HG03457 (cell line): ENCODE measurements around the gene ZNF791.
"Not testable (repeated sequence)": the region's sequence is repeated elsewhere in the genome, so short reads cannot be mapped to it uniquely, and the experiment has no call there.

Source experiments
- ATAC-seq: cut with Tn5 transposase; IDR thresholded peaks from one replicate; pipeline ENCODE4 v1.9.1; 2021; ENCODE audit warnings: moderate number of reproducible peaks; ENCODE audit not compliant: unreplicated experiment

Gene ZNF791

DNA sequence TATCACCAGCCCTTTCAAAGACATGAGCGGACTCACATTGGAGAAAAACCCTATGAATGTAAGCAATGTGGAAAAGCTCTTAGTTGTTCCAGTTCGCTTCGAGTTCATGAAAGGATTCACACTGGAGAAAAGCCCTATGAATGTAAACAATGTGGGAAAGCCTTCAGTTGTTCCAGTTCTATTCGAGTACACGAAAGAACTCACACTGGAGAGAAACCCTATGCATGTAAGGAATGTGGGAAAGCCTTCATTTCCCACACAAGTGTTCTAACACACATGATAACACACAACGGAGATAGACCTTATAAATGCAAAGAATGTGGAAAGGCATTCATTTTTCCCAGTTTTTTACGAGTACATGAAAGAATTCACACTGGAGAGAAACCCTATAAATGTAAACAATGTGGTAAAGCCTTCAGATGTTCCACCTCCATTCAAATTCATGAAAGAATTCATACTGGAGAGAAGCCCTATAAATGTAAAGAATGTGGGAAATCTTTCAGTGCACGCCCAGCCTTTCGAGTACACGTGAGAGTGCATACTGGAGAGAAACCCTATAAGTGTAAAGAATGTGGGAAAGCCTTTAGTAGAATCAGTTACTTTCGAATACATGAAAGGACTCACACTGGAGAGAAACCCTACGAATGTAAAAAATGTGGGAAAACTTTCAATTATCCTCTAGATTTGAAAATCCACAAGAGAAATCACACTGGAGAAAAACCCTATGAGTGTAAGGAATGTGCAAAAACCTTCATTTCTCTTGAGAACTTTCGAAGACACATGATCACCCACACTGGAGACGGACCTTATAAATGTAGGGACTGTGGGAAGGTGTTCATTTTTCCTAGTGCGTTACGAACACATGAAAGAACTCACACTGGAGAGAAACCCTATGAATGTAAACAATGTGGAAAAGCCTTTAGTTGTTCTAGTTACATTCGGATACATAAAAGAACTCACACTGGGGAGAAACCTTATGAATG lies 17.6 kb downstream of the ZNF791 start:
- ATAC-seq: no peak

DNA sequence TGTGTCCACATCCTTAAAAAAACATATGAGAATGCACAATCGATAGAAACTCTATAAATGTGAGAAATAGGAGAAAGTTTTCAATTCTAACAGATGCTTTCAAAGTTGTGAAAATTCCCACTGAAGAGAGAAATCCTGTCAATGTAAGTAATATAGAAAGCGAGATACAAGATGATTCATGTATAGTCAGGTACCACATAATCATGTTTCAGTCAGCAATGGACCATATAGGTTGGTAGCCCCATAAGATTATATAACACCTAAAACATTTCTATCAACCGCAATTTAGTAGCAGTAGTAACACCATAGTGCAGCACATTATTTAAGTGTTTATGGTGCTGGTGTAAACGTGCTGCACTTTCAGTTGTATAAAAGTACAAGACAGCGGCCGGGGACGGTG lies 18.5 kb downstream of the ZNF791 start:
- ATAC-seq: no peak

DNA sequence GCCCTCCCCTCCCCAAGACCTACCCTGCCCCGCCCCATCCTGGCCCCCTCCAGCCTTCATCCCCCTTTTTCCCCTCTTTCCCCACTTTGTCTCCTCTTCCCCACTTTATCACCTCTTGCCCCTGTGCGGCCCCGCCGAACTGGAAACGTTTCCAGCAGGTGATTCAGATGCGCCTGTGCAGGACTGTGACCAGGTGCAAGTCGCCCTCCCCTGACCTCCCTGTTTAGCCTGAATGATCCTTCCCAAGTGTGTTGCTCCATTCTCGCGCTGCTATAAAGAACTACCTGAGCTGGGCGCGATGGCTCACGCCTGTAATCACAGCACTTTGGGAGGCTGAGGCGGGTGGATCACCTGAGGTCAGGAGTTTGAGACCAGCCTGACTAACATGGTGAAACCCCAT lies 25.9 kb downstream of the ZNF791 start:
- no peak for ATAC-seq

DNA sequence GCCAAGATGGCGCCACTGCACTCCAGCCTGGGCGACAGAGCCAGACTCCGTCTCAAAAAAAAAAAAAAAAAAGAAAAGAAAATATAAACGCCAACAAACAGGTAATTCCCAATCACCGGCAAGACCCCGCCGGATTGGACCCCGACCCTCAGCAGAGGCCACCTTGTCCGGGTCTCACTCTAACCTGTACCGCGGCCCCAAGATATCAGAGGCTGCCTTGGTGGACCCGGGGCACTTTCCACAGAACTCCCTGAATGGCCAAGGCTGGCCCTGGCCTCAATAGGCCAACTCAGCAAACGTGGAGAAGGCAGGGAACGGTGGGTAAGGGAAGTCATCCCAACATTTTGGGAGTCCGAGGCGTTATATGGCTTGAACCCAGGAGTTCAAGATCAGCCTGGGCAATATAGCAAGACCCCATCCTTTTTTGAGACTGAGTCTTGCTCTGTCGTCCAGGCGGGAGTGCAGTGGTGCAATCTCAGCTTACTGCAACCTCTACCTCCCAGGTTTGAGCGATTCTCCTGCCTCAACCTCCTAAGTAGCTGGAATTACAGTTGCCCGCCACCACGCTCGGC lies 28.0 kb downstream of the ZNF791 start:
- ATAC-seq: no peak

DNA sequence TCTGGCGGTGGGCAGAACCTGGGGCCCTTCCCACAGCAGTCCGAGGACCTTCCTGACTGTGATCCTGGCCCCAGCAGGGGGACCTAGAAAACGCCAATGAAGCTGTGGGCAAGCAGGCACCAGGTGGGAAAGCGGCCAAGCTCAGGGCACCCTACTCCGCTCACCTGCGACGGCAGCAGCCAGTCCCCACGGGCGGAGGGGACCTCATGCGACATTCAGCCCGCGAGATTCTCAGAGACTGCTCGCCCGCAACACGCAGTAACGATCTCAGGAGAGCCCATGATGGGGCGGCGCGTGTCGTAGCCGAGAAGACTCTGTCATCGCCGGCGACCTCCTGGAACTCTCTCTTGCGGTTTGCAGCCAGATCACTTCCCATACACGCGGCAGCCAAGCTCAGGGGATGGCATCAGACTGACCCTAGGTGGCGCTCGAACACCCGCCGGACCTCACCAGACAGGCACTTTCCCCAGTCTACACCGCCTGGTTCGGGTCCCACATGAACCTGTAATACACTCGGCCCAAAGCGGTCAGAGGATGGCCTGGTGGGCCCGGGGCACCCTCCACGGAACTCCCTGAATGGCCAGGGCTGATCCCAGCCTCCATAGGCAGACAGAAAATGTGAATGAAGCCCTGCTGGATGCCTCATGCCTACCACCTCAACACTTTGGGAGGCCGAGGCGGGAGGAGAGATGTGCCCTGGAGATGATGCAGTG lies 29.3 kb downstream of the ZNF791 start:
- no peak for ATAC-seq

DNA sequence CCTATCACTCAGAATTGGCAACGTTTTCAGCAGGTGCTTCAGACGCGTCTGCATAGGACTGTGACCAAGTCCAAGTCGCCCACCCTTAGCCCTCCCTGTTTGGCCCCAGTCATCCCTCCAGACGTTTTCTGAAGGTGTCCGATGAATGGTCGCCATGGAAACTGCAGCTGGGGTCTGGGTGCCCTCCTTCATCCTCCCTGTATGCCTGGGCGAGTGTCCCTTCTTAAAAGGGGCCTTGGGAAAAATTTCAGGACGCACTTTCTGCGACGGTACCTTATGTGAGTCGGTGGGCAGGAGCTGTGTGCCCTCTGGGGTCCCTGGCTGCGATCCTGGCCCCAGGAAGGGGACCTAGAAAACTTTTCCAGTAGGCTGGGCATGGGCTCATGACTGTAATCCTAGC lies 30.7 kb downstream of the ZNF791 start:
- ATAC-seq: no peak

DNA sequence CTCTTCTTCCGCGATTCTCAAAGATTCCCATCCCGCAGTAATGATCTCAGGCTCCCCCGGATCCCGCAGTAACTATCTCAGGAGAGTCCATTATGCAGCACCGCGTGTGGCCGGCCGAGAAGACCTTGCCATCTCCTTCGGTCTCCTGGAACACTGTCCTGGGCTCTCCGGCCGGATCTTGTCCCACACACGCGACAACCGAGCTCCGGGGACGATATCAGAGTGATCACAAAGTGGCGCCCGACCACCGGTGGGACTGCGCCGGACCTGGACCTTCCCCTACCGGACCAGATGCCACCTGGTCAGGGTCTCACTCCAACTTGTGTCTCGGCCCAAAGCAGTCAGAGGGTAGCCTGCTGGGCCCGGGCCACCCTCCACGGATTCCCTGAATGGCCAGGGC lies 31.8 kb downstream of the ZNF791 start:
- no peak for ATAC-seq

DNA sequence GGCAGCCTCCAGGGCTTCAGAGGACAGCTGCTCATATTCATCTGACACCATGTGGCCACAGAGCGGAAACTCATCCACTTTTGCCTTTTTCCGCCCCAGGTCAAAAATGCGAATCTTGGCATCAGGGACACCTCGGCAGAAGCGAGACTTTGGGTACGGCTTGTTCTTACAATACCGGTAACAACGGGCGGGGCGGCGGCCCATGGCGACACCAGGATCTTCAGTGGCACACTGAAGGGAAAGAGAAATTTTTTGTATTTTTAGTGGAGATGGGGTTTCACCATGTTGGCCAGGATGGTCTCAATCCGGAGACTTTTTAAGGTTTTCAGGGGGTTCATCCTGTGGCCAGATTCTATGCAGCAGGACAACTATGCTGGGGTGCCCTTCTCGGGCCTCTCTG lies 33.0 kb downstream of the ZNF791 start:
- not testable (repeated sequence) for ATAC-seq

DNA sequence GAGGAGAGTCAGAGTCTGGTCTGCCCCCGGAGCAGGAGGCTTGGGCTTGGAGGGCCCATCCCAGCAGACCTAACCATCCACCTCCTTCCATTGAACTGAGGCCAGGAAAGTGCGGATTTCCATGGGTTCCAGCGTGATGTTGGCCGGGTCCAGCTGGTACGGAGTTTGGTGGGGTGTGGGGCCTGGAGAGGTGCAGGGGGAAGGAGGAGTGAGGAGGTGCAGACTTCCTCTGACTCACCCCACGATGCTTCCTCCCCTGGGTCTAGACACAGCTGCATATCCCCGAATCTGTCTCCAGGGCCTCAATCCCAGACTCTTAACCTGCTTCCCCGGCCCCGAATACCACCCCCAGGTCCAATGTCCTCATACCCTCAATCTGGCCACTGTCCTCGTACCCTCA lies 35.8 kb downstream of the ZNF791 start:
- ATAC-seq: no peak

DNA sequence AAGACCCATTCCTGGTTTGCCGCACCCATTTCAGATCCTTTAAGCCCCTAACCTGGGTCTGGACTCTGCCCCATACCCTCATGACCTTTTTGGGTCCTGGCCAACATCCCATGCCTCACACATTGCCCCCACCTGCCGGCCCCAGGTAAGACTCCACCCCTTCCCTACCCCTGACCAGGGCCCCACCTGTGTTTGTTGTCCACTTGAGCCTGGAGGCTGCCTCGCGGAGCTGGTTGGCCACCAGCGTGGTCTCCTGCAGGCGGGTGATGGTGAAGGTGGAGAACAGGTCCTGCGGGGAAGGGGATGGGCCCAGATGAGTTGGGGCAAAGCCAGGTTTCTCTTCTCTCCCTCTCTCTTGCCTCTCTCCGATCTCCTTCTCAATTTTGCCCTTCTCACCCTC lies 36.3 kb downstream of the ZNF791 start:
- no peak for ATAC-seq

DNA sequence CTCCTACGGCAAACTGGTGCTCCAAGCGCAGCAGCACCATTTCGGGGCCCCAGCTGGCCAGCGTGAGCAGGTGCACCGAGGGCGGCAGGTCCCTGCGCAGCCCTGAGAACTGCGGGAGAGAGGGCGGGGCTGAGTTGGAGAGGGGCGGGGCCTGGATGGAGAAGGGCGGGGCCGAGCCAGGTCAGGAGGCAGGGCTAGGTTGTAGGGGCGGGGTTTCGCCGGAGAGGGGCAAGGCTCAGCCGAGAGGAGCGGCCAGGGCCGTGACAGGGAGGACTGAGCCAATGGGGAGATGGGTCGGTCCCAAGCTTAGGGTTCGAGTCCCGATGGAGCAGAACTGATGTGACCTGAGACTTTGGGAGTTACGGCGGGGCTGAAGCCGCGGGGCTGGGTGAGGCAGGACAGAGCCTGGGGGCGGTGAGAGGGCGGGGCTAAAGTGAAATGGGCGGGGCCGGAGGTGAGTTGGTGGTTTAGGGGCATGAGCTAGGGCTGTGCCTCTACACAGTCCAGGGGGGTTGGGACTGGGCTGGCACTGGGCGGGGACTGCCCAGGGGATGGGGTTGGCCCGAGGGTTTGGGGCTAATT lies 36.9 kb downstream of the ZNF791 start:
- no peak for ATAC-seq

DNA sequence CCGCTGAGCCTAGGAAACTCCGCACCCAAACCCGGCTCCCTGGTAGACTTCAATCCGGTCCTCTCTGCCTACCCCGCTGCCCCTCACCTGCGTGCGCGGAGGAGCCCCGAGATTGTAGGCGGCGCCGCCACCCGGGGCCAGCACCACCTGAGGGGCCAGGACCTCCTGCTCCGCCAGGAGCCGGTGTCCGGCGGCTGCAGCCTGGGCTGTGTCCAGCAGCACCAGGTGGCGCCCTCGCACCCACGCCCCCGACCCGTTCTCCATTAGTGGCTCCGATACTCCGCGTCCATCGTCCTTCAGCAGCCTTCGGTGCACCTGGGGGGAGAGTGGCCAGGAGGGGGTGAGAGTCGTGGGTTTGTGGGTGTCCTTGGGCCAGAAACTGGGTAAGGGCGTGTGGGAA lies 37.4 kb downstream of the ZNF791 start:
- ATAC-seq: no peak

DNA sequence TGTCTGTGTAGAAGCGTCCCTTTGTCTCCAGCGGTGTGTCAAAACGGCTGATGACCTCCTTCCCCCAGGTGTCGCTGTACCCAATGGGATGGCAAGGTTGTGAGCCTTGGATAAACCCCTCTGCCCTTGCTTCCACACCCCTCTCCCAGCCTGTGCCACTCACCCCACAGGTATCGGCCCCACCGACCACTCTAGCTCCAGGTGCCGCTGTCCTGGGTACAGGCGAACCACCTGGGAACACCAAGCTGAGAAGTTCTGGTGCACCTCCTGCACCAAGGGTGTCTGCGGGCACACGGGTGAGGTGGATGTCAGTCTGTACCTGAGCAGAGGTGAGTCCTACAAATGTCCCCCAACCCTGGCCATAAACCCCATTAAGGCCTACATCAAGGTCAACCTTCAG lies 39.2 kb downstream of the ZNF791 start:
- ATAC-seq: no peak

DNA sequence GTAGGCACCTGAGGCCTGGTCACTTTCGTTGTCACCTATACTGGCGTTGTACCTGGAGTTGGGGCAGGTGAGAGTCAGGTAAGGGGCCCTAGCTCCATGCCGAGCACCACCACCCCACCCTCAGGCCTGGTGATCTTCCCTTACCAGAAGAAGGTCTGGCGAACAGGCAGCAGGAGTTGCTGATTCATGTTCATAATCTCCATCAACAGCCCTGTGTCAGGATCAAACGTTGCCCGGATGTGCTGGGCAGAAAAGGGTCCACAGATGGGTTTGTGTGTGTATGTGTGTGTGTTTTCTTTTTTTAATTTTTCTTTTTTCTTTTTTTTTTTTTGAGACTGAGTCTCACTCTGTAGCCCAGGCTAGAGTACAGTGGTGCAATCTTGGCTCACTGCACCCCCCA lies 41.5 kb downstream of the ZNF791 start:
- no peak for ATAC-seq

DNA sequence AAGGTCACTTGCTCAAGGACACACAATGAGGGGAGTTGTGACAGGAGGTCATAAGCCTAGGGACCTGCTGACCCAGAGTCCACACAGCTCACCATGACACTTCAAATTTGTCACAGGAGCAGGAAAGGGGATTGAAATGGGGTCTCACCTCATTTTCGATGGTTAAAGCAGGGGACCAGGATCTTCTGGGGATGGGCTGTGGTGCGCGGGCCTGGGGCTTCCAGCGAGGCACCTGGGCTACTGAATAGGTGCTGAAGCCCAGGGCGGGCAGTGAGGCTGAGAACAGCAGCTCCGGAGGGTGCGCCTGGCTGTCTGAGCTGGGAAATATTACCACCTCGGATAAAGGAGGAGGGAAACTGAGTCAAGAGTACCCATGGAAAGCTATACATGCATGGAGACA lies 44.8 kb downstream of the ZNF791 start:
- no peak for ATAC-seq

DNA sequence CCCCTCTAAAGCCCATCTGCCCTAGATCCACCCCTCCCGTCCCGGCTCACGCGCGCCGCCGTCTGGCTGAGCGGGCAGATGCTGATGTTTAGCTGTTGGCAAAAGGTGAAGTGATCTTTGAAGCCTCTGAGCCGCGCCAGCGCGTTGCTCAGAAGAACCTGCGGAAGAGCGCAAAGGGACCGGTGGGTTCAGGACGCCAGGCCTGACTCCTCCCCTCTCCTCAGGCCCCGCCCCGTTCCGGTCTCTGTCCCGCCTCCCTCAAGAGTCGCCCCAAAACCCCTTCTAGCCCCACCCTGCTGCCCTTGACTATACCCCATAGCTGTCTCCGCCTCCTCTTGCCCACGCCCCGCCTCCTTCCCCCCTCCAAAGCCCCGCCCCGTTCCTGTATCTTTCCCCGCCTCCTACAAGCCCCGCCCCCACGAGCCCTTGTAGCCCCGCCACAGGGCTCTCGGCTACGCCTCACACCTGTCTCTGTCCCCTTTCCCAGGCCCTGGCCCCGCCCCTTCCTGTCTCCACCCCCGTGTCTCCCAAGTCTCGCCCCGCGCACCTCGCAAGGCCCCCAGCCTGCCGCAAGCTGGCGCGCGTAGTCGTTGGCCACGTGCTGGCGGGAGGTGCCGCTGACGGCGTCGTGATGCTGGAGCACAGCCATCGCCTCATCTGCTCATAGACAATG lies 46.3 kb downstream of the ZNF791 start:
- ATAC-seq: no peak

DNA sequence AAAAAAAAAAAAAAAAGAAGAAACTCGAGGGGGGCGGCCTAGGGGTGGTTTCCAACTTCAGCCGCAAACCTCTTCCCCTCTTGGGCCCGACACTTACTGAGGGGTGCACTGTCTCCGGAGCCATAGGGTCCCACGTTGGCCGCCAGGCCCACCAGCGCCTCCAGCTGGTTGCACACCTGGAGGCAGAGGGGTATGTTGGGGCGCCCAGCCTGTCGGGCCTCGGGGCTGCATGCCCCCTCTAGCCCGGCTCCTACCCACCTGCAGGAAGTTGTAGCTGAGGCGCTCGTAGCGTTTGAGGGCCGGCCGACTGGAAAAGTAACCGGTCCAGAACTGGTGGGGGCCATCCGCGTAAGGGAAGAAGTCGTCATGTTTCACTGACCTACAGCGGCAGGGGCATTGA lies 47.2 kb downstream of the ZNF791 start:
- no peak for ATAC-seq

DNA sequence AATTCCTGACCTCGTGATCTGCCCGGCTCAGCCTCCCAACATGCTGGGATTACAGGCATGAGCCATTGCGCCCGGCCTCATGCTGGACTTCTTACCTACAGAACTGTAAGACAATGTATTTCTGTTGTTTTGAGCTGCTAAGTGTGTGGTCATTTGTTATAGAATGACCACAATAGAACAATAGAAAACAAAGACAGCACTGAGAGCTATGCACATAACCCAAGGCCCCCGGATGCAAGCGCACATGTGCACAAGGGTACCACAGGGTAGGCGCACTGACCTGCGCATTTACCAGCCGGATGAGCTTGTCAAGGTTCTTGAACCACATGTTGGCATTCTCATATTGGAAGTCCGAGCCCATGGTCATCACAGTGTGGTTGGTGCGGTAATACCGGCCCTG lies 50.3 kb downstream of the ZNF791 start:
- no peak for ATAC-seq

DNA sequence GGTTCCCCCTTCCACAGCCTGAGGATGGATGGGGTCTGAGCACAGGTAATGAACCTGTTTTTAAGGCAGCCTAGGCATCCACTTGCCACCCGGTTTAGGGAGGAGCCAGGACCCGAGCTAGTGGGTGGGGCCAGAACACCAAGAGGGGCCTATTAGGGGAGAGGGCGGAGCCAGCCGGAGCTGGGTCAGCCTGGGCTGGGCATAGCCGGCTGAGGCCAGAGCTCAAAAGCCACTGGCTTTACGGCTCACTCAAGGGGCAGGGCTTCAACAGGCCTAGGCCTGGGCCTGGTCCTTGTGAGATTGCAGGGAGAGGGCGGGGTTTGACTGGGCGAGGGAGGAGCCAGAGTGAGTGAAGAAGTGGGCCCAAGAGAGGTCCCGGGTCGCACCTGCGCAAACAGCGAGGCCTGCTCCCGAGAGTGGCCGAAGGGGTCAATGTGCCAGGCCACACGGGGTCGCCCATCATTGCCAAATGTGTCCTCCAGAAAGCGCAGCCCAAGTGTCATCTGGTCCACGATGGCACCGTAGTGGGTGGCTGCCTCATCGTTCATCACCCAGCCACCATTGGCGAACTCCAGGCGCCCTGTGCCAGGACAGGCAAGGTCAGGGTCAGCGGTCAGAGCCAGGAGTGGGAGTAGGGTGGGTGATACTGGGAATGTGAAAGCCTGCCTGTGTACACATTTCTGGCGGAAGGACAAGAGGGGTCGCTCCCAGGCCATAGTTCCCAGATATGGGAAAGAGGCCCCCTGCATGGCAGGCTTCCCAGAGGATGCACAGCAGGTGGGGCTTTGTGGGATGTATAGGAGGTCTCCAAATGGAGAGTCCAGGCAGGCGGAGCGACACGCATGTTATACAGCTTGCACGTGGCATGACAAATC lies 53.9 kb downstream of the ZNF791 start:
- no peak for ATAC-seq

DNA sequence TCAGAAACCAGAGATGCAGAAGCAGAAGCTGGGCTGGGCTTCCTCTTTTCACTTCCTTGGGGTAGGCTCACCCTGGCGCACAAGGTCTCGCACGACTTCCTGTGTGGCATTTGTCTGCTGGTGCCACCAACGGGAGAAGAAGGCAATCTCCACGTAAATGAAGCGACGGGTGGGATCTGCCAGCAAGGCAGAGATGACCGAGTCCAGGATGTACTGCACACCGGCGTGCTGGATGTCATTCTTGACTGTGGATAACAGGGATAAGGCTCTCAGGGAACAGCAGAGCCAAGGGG lies 54.5 kb downstream of the ZNF791 start:
- no peak for ATAC-seq
